Sciatic nerve (tissue), 2 donors: ENCODE results near the gene ST8SIA5. TPM values are rescaled to one million over a fixed set of nuclear protein-coding genes. Genes with fewer than 3 reads are reported as not detected.
"Not testable (repeated sequence)": the region's sequence is repeated elsewhere in the genome, so short reads cannot be mapped to it uniquely, and the experiment has no call there.

Experiments
- ATAC-seq: fragments of 200-7000 bp; cut with Tn5 transposase; one replicate; pipeline ENCODE4 v1.9.1; 2020; ENCODE audit warnings: mild to moderate bottlenecking, moderate library complexity
- DNase-seq: peaks from one replicate; pipeline ENCODE4 v3.0.0-alpha.2; 2020; ENCODE audit warnings: low spot score
- intact Hi-C: fragments of 100-400 bp; cut with DNase I; formaldehyde crosslinking; loops from one replicate; pipeline ENCODE4 v1.14.2; 2022
- total RNA-seq: library from RNA; stranded (reverse); fragmentation: NEBNext Ultra II Directional; extraction: Animal tissue kit (Norgen Biotek cat#: 25700); gene quantifications from one replicate; pipeline ENCODE4 v1.2.1, GENCODE V29; 2021
- donor health status: DM: no; HTN: no; CAD: no.
- donor health status: DM: no; HTN: no; CAD: no.

The ST8SIA5 gene, protein sequence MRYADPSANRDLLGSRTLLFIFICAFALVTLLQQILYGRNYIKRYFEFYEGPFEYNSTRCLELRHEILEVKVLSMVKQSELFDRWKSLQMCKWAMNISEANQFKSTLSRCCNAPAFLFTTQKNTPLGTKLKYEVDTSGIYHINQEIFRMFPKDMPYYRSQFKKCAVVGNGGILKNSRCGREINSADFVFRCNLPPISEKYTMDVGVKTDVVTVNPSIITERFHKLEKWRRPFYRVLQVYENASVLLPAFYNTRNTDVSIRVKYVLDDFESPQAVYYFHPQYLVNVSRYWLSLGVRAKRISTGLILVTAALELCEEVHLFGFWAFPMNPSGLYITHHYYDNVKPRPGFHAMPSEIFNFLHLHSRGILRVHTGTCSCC
- 0.22 TPM for total RNA-seq

- DNase-seq (no peak), ATAC-seq (no peak)
- intact Hi-C loops = no loop called here
Measured at GRCh38 chr18:46756559-46757201, at the start of gene ST8SIA5. ST8SIA5 (minus strand) TSS chr18:46757053; CDS start chr18:46756508, 545 bp downstream.

- ATAC-seq, intact Hi-C loops, DNase-seq: not testable (repeated sequence)
Measured at GRCh38 chr18:46795945-46796344, 39.1 kb upstream of the ST8SIA5 start.

DNA sequence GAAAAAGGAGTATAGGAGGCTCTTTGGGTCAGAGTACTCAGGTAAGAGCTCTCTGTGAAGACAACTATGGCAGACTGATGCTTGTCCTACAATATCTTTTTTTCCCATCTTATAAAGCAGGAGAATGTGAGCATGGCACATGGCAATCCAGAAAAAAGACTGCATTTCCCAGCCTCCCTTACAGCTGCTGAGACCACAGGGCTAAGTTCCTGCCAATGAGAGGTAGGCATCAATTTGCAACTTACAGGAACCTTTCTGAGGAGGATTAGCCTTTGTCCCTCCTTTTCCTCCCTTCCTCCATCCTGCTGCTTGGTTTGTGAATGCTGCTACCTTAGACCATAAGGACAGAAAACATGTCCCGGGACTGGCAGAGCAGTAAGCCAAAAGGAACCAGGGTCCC lies 37.8 kb upstream of the ST8SIA5 start:
- DNase-seq (no peak), ATAC-seq (no peak)
- intact Hi-C loops = no loop called here

GRCh38 chr18:46793565-46793964 lies 36.7 kb upstream of the ST8SIA5 start:
- intact Hi-C loops = no loop called here
- no peak for DNase-seq

DNA sequence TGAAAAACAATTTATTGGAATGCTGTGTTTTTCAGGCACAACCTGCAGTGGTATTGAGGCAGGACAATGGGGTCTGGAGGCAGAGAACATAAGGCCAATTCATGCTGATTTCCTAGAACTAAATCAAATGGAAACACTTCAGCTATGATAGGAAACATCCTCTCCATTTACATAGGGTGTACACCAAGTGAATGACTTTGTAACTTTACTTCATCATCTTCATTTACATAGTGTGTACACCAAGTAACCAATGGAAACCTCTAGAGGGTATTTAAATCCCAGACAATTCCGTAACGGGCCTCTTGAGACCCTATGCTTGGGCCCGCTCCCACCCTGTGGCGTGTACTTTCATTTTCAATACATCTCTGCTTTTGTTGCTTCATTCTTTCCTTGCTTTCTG lies 32.2 kb upstream of the ST8SIA5 start:
- ATAC-seq (no peak), DNase-seq (no peak)
- intact Hi-C loops = no loop called here

More at GRCh38 chr18:46793565-46793964, 36.7 kb upstream of the ST8SIA5 start:
- ATAC-seq = no peak

- no peak for ATAC-seq
- intact Hi-C loops = no loop called here
- no peak for DNase-seq
Measured at GRCh38 chr18:46787674-46788073, 30.8 kb upstream of the ST8SIA5 start.

DNA sequence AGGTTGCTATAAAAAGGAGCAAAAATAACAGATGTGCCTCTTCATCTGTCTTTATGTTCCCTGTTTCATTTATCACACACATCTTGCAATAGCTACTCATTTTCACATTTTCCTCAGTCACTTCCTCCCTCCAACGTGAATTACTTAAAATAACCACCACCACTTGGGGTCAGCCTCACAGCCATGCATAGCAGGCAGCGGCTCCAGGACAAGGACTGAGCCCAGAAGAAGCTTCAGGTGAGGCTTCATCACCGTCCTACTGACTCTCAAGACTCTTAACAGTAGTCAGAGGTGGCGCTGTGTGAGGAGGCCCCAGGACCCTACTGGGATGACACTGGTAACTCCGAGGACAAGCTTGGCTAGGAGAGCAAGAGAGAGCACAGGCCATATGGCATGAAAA lies 15.5 kb upstream of the ST8SIA5 start:
- intact Hi-C loops = no loop called here
- DNase-seq = no peak
- ATAC-seq = no peak

DNA sequence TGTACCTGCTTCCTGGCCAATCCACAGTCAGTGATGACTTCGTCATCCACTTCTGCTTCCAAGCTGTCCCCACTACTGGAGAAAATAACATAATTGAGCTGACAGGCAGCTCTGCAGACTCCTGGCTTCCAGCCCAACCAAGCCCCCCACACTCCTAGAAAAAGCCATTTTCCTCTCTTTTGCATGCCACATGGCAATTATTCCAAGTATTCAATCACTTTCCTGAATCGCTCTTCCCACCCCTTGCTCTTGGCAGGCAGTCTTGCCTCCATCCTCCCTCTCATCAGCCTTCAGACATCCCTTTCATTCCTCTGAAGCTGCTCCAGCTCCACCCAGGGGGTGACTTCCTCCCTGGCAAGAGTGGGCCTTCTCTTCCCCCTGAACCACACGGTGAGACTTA lies 14.3 kb upstream of the ST8SIA5 start:
- ATAC-seq (no peak), DNase-seq (no peak)
- intact Hi-C loops = no loop called here

DNA sequence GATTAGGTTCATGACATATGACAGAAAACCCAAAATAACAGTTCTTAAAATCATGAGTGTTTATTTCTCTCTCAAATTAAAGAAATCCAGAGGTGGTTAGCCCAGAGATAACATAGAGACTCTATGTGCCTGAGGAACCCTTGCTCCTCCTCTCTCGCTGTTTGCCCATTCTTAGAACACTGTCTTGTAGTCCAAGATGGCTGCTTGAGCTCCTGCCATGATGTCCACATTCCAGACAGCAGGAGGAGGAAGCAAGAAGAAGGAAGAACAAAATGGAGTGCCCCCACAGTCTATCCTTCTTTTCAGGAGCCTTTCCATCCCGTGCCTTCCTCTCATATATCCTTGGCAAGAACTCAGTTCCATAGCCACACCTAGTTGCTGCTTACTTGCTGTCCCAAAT lies 13.9 kb upstream of the ST8SIA5 start:
- no peak for ATAC-seq
- DNase-seq = no peak
- intact Hi-C loops = no loop called here

DNA sequence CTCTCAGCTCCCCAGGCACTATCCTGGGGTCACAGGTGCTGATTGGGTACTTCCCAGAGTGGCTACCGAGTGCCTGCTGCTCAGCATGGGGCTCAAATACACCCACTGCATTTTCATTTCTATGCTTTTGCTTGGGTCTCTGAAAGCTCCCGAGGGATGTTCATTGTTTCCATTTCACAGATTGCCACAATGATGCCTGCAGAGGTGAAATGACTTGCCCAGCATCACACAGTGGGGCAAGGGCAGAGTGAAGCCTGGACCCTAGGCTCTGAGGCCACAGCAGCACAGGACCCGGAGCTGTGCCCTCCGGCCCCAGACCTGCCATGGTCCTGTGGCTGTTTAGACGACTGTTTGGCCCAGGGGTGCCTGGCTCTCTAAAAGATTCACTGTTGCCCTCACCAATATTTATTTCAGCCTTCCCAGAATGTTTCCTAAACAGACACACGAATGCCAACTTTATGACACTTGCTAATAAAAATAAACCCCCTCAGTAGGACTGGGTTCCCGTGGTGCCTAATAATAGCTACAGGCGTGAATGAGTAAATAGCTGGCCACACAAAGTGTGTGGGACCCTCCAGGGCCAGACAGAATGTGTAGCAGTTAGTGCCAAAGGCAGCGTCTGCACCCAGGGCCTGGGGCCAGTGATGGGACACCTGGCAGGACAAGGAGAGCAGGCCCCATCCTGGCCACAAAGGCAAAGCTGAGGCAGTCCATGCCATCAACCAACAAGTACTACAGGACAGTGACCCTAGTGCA lies 11.5 kb upstream of the ST8SIA5 start:
- no peak for DNase-seq
- ATAC-seq = no peak
- intact Hi-C loops = no loop called here

- ATAC-seq (no peak), DNase-seq (no peak)
- intact Hi-C loops = no loop called here
Measured at GRCh38 chr18:46767217-46767616, 10.4 kb upstream of the ST8SIA5 start.

DNA sequence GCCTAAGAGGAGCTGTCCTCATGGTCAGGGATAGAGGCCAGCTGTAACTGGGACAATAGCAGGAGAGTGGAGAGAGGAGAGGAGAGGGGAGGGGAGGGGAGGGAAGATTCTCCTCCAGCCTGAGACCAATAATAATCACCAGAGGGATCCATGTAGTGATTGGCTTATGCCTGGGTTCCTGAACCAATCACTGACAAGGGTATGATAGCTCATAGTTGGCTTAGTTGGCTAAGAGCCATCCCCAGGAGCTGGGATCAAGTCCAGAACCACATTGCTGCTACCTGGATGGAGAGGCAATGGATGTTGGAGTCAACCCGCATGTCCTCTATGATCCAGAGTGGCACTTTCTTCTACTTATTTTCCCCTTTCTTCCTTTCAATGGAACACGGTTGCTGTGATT lies 7.7 kb upstream of the ST8SIA5 start:
- ATAC-seq (no peak), DNase-seq (no peak)
- intact Hi-C loops = no loop called here

GRCh38 chr18:46761059-46761769 lies 4.4 kb upstream of the ST8SIA5 start:
- ATAC-seq = no peak
- intact Hi-C loops = no loop called here
- no peak for DNase-seq

GRCh38 chr18:46759890-46760289 lies 3.0 kb upstream of the ST8SIA5 start:
- intact Hi-C loops = no loop called here
- no peak for DNase-seq
- no peak for ATAC-seq

- intact Hi-C loops = no loop called here
Measured at GRCh38 chr18:46756025-46756558, 761 bp downstream of the ST8SIA5 start.

DNA sequence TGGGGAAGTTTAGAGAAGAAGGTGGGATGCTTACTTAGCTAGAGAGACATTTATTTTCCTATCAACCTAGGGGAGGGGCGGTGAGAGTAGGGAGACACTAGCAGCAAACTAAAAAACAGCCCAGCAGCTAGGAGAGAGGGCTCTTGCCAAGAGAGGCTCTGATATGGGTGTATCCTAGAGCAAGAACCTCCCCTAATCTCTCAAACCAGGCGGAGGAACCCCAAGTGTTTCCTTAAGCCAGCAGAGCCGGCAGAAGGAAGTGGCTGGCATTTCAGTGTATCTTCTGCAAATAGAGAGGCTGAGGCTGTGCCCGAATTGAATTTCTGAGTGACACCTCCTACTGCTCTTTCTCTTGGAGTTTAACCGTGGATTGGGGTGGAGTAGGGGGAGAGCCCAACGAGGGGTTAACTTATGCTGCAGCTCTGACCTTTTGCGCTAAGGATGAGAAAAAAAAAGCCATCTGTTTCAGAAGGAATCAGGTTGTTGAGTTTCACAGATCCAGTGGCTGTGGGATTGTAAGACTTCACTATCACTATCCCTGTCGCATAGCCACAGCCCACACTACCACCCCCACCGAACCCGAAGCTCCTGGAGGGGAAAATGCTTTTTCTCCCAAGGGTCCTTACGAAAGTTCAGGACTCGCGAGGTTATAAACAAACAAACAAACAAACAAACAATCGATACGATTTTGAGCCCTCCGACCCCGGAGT lies 1.4 kb downstream of the ST8SIA5 start:
- intact Hi-C loops = no loop called here
- DNase-seq (no peak), ATAC-seq (no peak)

More at GRCh38 chr18:46756025-46756558, 761 bp downstream of the ST8SIA5 start:
- DNase-seq (no peak), ATAC-seq (no peak)

DNA sequence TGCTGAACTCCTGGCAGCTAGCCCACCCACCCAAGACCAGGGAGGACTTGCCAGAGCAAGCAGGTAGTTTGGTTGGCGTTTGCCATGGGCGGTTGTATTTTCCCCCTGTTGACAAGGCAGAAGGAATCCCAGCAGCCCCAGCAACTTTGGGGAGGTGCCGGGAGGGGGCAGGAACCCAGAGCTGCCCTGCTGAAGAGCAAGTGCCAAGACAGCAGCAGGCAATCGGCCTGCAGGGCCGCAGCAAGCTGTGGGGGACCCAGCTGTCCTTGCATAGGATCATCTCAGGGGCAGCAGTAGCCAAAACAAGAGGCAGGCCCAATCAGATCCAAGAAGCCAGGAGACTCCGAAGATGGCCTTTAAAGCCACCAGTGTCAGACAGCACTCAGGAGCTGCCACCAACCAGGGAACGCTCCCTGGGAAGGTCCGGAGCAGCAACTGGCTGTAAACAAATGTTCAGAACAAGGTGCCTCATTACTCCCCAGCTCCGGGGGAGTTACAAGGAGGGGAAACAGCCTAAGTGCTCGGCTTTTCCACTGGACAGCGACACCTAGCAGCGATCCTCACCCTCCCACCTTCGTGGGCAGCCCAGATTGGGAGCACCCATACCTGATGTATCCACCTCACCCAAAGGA lies 2.1 kb downstream of the ST8SIA5 start:
- intact Hi-C loops = no loop called here
- no peak for DNase-seq
- no peak for ATAC-seq

DNA sequence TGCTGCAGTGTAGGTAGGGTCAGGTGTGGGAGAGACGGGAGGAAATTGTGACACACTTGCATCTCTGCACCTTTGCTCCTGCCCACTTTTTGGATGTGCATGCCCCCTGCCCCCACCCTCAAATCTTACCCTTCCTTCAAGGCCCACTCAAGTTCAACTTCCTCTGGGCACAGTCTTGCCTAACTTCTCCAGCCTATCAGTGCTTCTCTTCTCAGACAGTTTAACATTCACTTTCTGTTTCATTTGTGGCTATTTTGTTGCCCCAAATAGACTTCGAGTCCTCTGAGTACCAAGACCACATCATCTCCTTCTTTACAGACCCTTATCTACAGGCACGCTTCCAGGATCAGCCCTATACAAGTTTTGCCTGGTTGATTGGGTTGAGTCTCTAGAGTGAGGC lies 2.7 kb downstream of the ST8SIA5 start:
- ATAC-seq (no peak), DNase-seq (no peak)
- intact Hi-C loops = no loop called here
